Sigmoid colon (tissue), 7 donors: ENCODE measurements around the gene MB. TPM values are rescaled to one million over a fixed set of nuclear protein-coding genes. Genes with fewer than 3 reads are reported as not detected.

Experiments used
- DNase-seq: peaks from one replicate; pipeline ENCODE4 v3.0.0-alpha.2; 2019
- H3K27ac ChIP-seq, 4 donors: fragments of 200-600 bp; sonication (generic); one replicate each; pipeline ENCODE4 v1.5.1; 2016 to 2019; ENCODE audit warnings: mild to moderate bottlenecking in 1 of 4
- H3K27me3 ChIP-seq, 3 donors: fragments of 200-600 bp; sonication (generic); one replicate each; pipeline ENCODE4 v1.5.1; 2019; ENCODE audit warnings: mild to moderate bottlenecking in 1 of 3
- H3K36me3 ChIP-seq, 4 donors: fragments of 200-600 bp; sonication (generic); one replicate each; pipeline ENCODE4 v1.5.1; 2016 to 2019
- H3K4me1 ChIP-seq, 4 donors: fragments of 200-600 bp; sonication (generic); one replicate each; pipeline ENCODE4 v1.5.1; 2017 to 2019
- H3K4me3 ChIP-seq, 4 donors: fragments of 200-600 bp; sonication (generic); one replicate each; pipeline ENCODE4 v1.5.1; 2017 to 2019; ENCODE audit warnings: mild to moderate bottlenecking in 2 of 4, moderate library complexity in 1 of 4
- H3K9me3 ChIP-seq, 4 donors: fragments of 200-600 bp in 3 of 4; sonication (generic) in 3 of 4; one replicate each; pipeline versions ENCODE4 v1.5.1 to v1.6.1; 2013 to 2019
- CTCF ChIP-seq, 4 experiments: fragments of 450-650 bp in 3 of 4; fragments of 200-600 bp in 1 of 4; IDR thresholded peaks; one replicate each; pipeline ENCODE4 v1.5.1; 2016 to 2019; ENCODE audit warnings: antibody characterized with exemption in 4 of 4, mild to moderate bottlenecking in 3 of 4, moderate library complexity in 2 of 4
- EP300 ChIP-seq, 4 donors: sonication (generic); formaldehyde crosslinking; IDR thresholded peaks; one replicate each; pipeline ENCODE4 v1.6.1; 2017; ENCODE audit warnings: antibody characterized with exemption in 4 of 4
- POLR2A ChIP-seq, 2 donors: fragments of 450-650 bp; IDR thresholded peaks; one replicate each; pipeline ENCODE4 v1.6.1; 2016; ENCODE audit warnings: antibody characterized with exemption in 2 of 2, mild to moderate bottlenecking in 2 of 2, moderate library complexity in 2 of 2
- POLR2AphosphoS5 ChIP-seq, 4 donors: sonication (generic); formaldehyde crosslinking; IDR thresholded peaks; one replicate each; pipeline ENCODE4 v1.6.1; 2017; ENCODE audit warnings: antibody characterized with exemption in 4 of 4
- WGBS, 2 donors: extraction: QIAGEN DNeasy Blood & Tissue Kit; methylation state at CpG; one replicate each; pipeline ENCODE4 v1.1.7; 2013; 5-methylcytosine and 5-hydroxymethylcytosine counted together
- intact Hi-C: fragments of 100-400 bp; cut with DNase I; formaldehyde crosslinking; loops from one replicate; pipeline ENCODE4 v1.15.1; 2023
- polyA plus RNA-seq, 3 donors: library from polyadenylated mRNA; stranded (reverse); fragments of 200-250 nt; gene quantifications; one replicate each; pipeline ENCODE4 v1.2.3, GENCODE V29; 2013
- total RNA-seq, 4 donors: library from RNA; depleted of rRNA; stranded (reverse); fragments of >200 nt; gene quantifications; one replicate each; pipeline ENCODE4 v1.1.0, GENCODE V29; 2016
- donor health status: healthy with polysubstance abuse.
- donor health status: Bipolar disorder and iron deficiency.
- donor health status: healthy.

The MB gene
- total and polyA plus RNA-seq, 7 donors = 0.68 to 84.7 (median 10.3) TPM; not detected in 1

- H3K4me3 ChIP-seq = peak overlapping the region in 1 of 4 donors; percentile 2
- no peaks in the 10 kb centered on the region for H3K27me3 ChIP-seq
- WGBS, 2 donors = 75 to 84% methylated on average over 13 of the region's 13 CpGs
- no peaks in the 10 kb centered on the region for H3K9me3 ChIP-seq
- H3K36me3 ChIP-seq = no peaks in the 10 kb centered on the region
- intact Hi-C loops = no loop called here
- peak; percentile 97 for DNase-seq
- H3K27ac ChIP-seq = peak overlapping the region; percentile 83 to 91 (median 87)
- H3K4me1 ChIP-seq = peaks cover 0 to 36% (median 29%) of the 10 kb centered on the region in 4 donors
- TF ChIP-seq CTCF (IDR thresholded peaks at IDR 0.05) (no peak), EP300 (IDR thresholded peaks at IDR 0.05) (peak in 2 of 4 donors; percentile 54 to 71), POLR2A (IDR thresholded peaks at IDR 0.05) (no peak), POLR2AphosphoS5 (IDR thresholded peaks at IDR 0.05) (peak; percentile 75 to 94 (median 87))
These were observed 21.3 kb upstream of the MB start for GRCh38 chr22:35638410-35638809.

GRCh38 chr22:35638001-35638400 lies 20.9 kb upstream of the MB start:
- no peaks in the 10 kb centered on the region for H3K36me3 ChIP-seq
- H3K27me3 ChIP-seq = no peaks in the 10 kb centered on the region
- 75 to 81% methylated on average over 5 of the region's 5 CpGs for WGBS, 2 donors
- intact Hi-C loops = no loop called here
- DNase-seq = peak; percentile 70
- peak overlapping the region; percentile 83 to 91 (median 87) for H3K27ac ChIP-seq
- TF ChIP-seq POLR2A (IDR thresholded peaks at IDR 0.05) = no peak
- TF ChIP-seq CTCF (IDR thresholded peaks at IDR 0.05) = no peak
- peak in 1 of 4 donors; percentile 5 for TF ChIP-seq EP300 (IDR thresholded peaks at IDR 0.05)
- peak in 1 of 4 donors; percentile 3 for TF ChIP-seq POLR2AphosphoS5 (IDR thresholded peaks at IDR 0.05)
- H3K9me3 ChIP-seq = no peaks in the 10 kb centered on the region
- peaks cover 0 to 36% (median 29%) of the 10 kb centered on the region in 4 donors for H3K4me1 ChIP-seq
- H3K4me3 ChIP-seq = peak overlapping the region in 1 of 4 donors; percentile 2

- WGBS, 2 donors = 75 to 76% methylated on average over 5 of the region's 5 CpGs
- TF ChIP-seq POLR2A (IDR thresholded peaks at IDR 0.05) (no peak), POLR2AphosphoS5 (IDR thresholded peaks at IDR 0.05) (no peak), EP300 (IDR thresholded peaks at IDR 0.05) (no peak), CTCF (IDR thresholded peaks at IDR 0.05) (no peak)
- Histone ChIP-seq H3K4me3 (no peak overlapping the region), H3K9me3 (no peaks in the 10 kb centered on the region), H3K27me3 (no peaks in the 10 kb centered on the region), H3K27ac (peak overlapping the region; percentile 83 to 91 (median 87)), H3K36me3 (no peaks in the 10 kb centered on the region), H3K4me1 (peaks cover 0 to 31% (median 29%) of the 10 kb centered on the region in 4 donors)
- intact Hi-C loops = no loop called here
- DNase-seq = no peak
These were observed 20.1 kb upstream of the MB start for GRCh38 chr22:35637254-35637653.

- Histone ChIP-seq H3K4me1 (peaks cover 0 to 29% (median 29%) of the 10 kb centered on the region in 4 donors), H3K36me3 (no peaks in the 10 kb centered on the region), H3K9me3 (no peaks in the 10 kb centered on the region), H3K27me3 (no peaks in the 10 kb centered on the region), H3K27ac (no peak overlapping the region), H3K4me3 (no peak overlapping the region)
- TF ChIP-seq POLR2A (IDR thresholded peaks at IDR 0.05) (no peak), POLR2AphosphoS5 (IDR thresholded peaks at IDR 0.05) (no peak), CTCF (IDR thresholded peaks at IDR 0.05) (no peak), EP300 (IDR thresholded peaks at IDR 0.05) (no peak)
- DNase-seq = peak; percentile 6
- WGBS, 2 donors = 72 to 73% methylated on average over 3 of the region's 3 CpGs
- intact Hi-C loops = no loop called here
These were observed 17.9 kb upstream of the MB start for GRCh38 chr22:35634943-35635540.
